BE2C (cell line): ENCODE data around the gene MAGI2.

Source experiments
- DNase-seq: peaks from one replicate; pipeline ENCODE4 v3.0.0-alpha.2; 2020
- H3K27me3 ChIP-seq: fragments of 250-450 bp; sonication (Bioruptor Pico); 2 replicates; pipeline ENCODE4 v1.5.1; 2020; ENCODE audit warnings: mild to moderate bottlenecking
- H3K36me3 ChIP-seq: fragments of 250-450 bp; sonication (Bioruptor Pico); 2 replicates; pipeline ENCODE4 v1.5.1; 2020; ENCODE audit warnings: mild to moderate bottlenecking
- H3K4me1 ChIP-seq: fragments of 250-450 bp; sonication (Bioruptor Pico); 2 replicates; pipeline ENCODE4 v1.5.1; 2020
- H3K4me3 ChIP-seq: 2 replicates; pipeline ENCODE4 v1.5.1; 2011; ENCODE audit warnings: low read depth, low read length
- H3K9me3 ChIP-seq: fragments of 250-450 bp; sonication (Bioruptor Pico); 2 replicates; pipeline ENCODE4 v1.5.1; 2020
- TF ChIP-seq, protein P1 (sequence below): IDR thresholded peaks from 2 replicates; pipeline ENCODE4 v1.5.1; 2012; ENCODE audit warnings: mild to moderate bottlenecking, low read depth, low read length

The MAGI2 gene

DNA sequence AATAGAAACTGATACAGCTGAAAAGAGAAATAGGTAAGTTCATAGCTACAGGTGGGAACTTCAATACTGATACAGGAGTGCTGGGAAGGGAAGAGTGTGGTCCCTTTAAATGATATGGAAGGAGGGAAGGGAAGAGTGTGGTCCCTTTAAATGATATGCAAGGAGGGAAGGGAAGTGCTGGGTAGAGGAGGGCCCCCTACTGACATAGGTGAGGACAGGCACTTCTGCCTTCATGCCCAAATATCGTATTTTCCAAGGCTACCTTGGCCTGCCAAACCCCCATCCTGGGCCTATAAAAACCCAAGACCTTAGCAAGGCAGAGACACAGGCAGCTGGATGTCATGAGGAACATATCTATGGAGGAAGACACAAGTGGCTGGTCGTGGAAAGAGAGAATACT lies 92.3 kb downstream of the MAGI2 start:
- no peak overlapping the region for H3K4me3 ChIP-seq
- H3K9me3 ChIP-seq: no peaks in the 10 kb centered on the region
- DNase-seq: no peak

DNA sequence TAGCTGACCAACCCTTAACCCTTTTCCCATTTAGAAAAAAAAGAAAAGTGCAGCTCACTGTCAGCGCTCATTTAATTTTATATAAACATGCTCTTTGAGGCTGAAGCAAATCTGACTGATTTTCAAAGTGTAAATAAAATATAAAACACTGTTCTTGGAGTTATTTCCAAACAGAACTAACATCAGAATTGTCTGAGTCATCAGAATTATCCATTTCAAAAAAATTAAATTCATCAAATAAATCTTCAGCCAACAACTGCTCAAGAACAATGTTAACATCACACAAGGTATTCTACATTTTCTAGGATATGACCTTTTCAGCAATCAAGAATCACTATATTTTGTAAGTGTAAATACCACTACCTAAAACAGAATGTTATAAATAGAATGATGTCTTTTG lies 93.6 kb downstream of the MAGI2 start:
- Histone ChIP-seq H3K36me3 (no peaks in the 10 kb centered on the region), H3K27me3 (no peaks in the 10 kb centered on the region), H3K4me1 (no peaks in the 10 kb centered on the region), H3K9me3 (no peaks in the 10 kb centered on the region), H3K4me3 (no peak overlapping the region)
- TF ChIP-seq, protein P1, sequence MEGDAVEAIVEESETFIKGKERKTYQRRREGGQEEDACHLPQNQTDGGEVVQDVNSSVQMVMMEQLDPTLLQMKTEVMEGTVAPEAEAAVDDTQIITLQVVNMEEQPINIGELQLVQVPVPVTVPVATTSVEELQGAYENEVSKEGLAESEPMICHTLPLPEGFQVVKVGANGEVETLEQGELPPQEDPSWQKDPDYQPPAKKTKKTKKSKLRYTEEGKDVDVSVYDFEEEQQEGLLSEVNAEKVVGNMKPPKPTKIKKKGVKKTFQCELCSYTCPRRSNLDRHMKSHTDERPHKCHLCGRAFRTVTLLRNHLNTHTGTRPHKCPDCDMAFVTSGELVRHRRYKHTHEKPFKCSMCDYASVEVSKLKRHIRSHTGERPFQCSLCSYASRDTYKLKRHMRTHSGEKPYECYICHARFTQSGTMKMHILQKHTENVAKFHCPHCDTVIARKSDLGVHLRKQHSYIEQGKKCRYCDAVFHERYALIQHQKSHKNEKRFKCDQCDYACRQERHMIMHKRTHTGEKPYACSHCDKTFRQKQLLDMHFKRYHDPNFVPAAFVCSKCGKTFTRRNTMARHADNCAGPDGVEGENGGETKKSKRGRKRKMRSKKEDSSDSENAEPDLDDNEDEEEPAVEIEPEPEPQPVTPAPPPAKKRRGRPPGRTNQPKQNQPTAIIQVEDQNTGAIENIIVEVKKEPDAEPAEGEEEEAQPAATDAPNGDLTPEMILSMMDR: no peak
- no peak for DNase-seq

More for the DNA sequence above, 92.3 kb downstream of the MAGI2 start:
- Histone ChIP-seq H3K36me3 (no peaks in the 10 kb centered on the region), H3K4me1 (no peaks in the 10 kb centered on the region), H3K27me3 (no peaks in the 10 kb centered on the region)
- TF ChIP-seq, protein P1: peak; percentile 44

DNA sequence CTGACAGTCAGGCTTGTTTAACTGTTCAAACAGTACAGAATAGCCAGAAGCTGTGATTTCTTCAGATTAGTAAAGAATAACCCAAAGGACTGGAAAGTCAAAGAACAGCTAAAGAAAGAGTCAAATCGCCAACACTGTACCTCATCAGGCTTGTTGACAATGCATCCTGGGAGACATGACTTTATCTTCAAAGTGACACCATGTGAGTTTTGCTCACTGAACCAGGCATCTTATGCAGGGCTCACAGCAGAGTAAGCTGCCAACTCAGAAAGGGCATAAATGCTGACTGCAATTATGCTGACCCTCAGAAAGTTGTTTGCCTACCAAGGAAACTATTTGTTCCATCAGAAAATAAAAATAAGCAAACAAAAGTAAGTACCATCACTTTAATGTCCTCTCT lies 96.4 kb downstream of the MAGI2 start:
- Histone ChIP-seq H3K4me3 (no peak overlapping the region), H3K9me3 (no peaks in the 10 kb centered on the region), H3K36me3 (no peaks in the 10 kb centered on the region), H3K27me3 (no peaks in the 10 kb centered on the region), H3K4me1 (no peaks in the 10 kb centered on the region)
- DNase-seq: no peak
- TF ChIP-seq, protein P1: no peak

DNA sequence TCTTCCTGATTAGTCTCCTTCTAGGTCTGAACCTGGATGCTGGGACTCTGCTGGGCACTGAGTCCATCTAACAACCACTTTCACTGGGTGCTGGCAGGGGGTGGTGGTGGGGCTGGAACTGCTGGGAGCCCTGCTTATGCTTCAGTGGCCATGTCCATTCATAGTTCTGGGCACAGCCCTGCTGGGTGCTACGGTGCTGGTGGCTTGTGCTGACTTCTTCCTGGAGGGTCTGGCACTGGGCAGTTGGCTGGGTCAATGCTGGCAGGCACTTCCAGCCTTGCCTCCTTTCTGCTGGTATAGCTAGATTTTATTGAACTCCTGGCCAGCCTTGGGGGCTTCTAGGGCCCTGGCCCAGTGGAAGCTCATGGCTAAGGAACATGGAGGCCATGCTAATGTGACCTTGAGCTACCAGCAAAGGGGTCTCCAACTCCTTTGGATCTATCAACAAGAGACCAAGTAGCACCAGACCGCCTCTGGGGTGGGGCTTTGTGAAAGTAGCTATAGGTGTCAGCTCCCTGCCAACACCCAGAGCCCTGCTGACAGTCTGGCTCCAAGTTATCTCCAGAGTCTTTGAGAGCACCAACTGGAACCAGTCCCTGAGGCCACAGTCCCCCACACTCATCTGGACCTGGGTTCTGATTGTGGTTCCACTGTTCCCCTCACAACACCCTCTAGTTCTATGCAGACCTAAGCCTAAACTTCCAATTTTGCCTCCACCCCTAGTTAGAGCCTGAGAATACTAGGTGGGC lies 99.6 kb downstream of the MAGI2 start:
- no peaks in the 10 kb centered on the region for H3K36me3 ChIP-seq
- TF ChIP-seq, protein P1: no peak
- H3K4me3 ChIP-seq: no peak overlapping the region
- no peaks in the 10 kb centered on the region for H3K27me3 ChIP-seq
- no peak for DNase-seq
- H3K4me1 ChIP-seq: no peaks in the 10 kb centered on the region
- H3K9me3 ChIP-seq: no peaks in the 10 kb centered on the region

DNA sequence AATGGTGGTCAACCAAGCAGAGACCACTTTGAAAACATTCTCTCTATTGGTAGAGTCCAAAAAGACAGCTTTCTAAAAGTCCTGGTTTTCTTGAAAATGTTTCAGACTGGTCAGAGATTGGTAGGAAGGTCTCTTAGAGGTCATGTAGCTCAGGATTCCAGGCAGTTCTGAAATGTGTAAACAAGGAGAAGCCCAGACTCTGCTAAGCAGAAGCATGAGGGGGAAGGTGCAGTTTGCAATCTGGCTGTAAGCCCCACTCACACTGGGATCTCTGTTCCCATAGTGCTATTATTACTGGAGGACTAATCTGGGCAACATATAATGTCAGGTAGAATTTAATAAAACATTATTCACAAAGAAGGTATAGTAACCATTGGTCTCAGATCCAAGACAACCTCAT lies 101.1 kb downstream of the MAGI2 start:
- Histone ChIP-seq H3K27me3 (no peaks in the 10 kb centered on the region), H3K4me3 (no peak overlapping the region), H3K4me1 (no peaks in the 10 kb centered on the region; the same call in 1 of the 2 replicates), H3K9me3 (no peaks in the 10 kb centered on the region), H3K36me3 (no peaks in the 10 kb centered on the region)
- DNase-seq: no peak
- TF ChIP-seq, protein P1: no peak

DNA sequence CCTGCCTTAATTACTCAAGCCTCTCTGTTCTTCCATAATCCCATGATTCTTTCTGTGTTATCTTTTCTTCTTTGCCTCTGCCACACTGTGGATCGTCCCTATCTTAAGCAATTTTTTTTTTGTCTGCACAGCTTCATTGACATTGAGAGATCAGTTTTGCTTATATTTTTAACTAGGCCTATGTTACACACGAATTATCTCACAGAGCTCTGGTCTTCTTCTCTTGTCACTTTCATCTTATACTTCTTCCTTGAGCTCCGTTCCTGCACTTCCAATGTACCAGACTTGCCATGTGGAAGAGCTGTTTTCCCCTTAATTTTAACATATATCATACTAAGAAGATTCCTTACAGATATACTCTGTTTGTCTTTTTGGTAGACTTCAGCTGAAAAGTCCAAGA lies 106.1 kb downstream of the MAGI2 start:
- TF ChIP-seq, protein P1: no peak
- no peaks in the 10 kb centered on the region for H3K9me3 ChIP-seq
- H3K4me1 ChIP-seq: peaks cover 3% of the 10 kb centered on the region; the same call in 1 of the 2 replicates
- peak overlapping the region; percentile 17 for H3K4me3 ChIP-seq
- no peak for DNase-seq
- no peaks in the 10 kb centered on the region for H3K27me3 ChIP-seq
- no peaks in the 10 kb centered on the region for H3K36me3 ChIP-seq
